MCF 10A (cell line): ENCODE measurements around the gene TMA16. TPM values are rescaled to one million over a fixed set of nuclear protein-coding genes. Genes with fewer than 3 reads are reported as not detected.
A peak's percentile ranks its signal among the peaks of the same experiment; 100 is the strongest.

ENCODE experiments used
- BruUV-seq: library from RNA; stranded (reverse); fragments of 400-500 nt; replicated peaks from 2 replicates; lab custom pipeline; 2021; lab: Mats Ljungman, UMichigan
- CTCF ChIA-PET: fragments of 300-600 bp; sonication (Branson Sonifier 250); formaldehyde crosslinking; extraction: SDS; loops from one replicate; lab custom pipeline; 2021; ENCODE audit warnings: antibody characterized with exemption, inconsistent platforms; lab: Yijun Ruan, JAX
- POLR2A ChIA-PET: fragments of 300-600, 350-650 bp; sonication (Branson Sonifier 250); formaldehyde crosslinking; extraction: SDS; loops from one replicate; lab custom pipeline; 2020; ENCODE audit warnings: antibody characterized with exemption, inconsistent platforms; lab: Yijun Ruan, JAX
- DNase-seq: peaks from one replicate; pipeline ENCODE4 v3.0.0-alpha.2; 2018; ENCODE audit not compliant: unreplicated experiment
- H3K27ac Mint-ChIP-seq: one replicate; pipeline ENCODE4 v1.8.0; 2022; ENCODE audit warnings: mild to moderate bottlenecking, low read depth, mixed read lengths; ENCODE audit not compliant: unreplicated experiment
- H3K27me3 Mint-ChIP-seq: one replicate; pipeline ENCODE4 v1.8.0; 2022; ENCODE audit warnings: mixed read lengths; ENCODE audit not compliant: insufficient read depth, unreplicated experiment
- H3K36me3 Mint-ChIP-seq: one replicate; pipeline ENCODE4 v1.8.0; 2022; ENCODE audit warnings: mild to moderate bottlenecking, moderate library complexity, mixed read lengths; ENCODE audit not compliant: insufficient read depth, unreplicated experiment
- H3K4me1 Mint-ChIP-seq: one replicate; pipeline ENCODE4 v1.8.0; 2022; ENCODE audit warnings: mixed read lengths; ENCODE audit not compliant: insufficient read depth, unreplicated experiment
- H3K4me3 Mint-ChIP-seq: one replicate; pipeline ENCODE4 v1.8.0; 2022; ENCODE audit warnings: mild to moderate bottlenecking, moderate library complexity, mixed read lengths; ENCODE audit not compliant: unreplicated experiment
- H3K9me3 Mint-ChIP-seq: one replicate; pipeline ENCODE4 v1.8.0; 2022; ENCODE audit warnings: mixed read lengths; ENCODE audit not compliant: unreplicated experiment
- intact Hi-C: fragments of 100-400 bp; cut with micrococcal nuclease; formaldehyde crosslinking; loops from 2 replicates; pipeline ENCODE4 v1.14.1; 2022
- total RNA-seq: library from RNA; stranded (reverse); gene quantifications from 2 replicates; pipeline ENCODE4 v1.2.3, GENCODE V29; 2022
- TF ChIP-seq, protein P1 (sequence below): fragments of 200-600 bp; IDR thresholded peaks from one replicate; pipeline ENCODE4 v1.8.0; 2022; ENCODE audit warnings: antibody characterized with exemption, mild to moderate bottlenecking; ENCODE audit not compliant: unreplicated experiment

The TMA16 gene
- total RNA-seq, 1 experiment from 2014 or later: 53.9 TPM

DNA sequence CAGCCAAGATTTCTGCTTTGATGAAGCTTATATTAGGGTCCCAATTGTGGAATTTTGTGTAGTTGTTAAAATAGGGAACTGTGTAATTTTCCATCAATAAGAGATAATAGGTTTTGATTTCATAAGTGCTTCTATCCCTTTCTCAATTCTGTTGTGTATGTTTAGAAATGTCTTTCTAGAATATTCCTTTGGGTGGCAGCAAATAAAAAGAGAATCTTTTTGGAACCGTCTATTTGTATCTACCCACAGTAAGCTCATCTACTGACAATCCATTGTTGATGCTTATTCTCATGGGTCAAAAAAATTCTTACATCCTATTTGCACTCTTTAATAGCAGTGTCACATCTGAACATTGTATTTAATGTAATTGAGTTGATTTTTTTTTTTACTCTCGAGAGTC, 61.7 kb downstream of the TMA16 start:
- no peaks in the 10 kb centered on the region for H3K36me3 Mint-ChIP-seq
- POLR2A ChIA-PET: no interaction called here
- H3K27ac Mint-ChIP-seq: no peak overlapping the region
- H3K4me1 Mint-ChIP-seq: peaks cover 4% of the 10 kb centered on the region
- no peaks in the 10 kb centered on the region for H3K27me3 Mint-ChIP-seq
- CTCF ChIA-PET: interaction anchor here (0.6 to 8.2 kb wide), 49 partner anchors 8 to 1953 kb away, joined by 3 to 65 read pairs (median 3); partner anchors contain the start of gene SMIM31
- intact Hi-C loops: loop anchor here (1.0 to 5.0 kb wide), 3 partner anchors 109 to 826 kb away; a partner anchor contains a TSS
- H3K4me3 Mint-ChIP-seq: no peak overlapping the region
- no peaks in the 10 kb centered on the region for H3K9me3 Mint-ChIP-seq
- peak; percentile 23 for DNase-seq
- TF ChIP-seq, protein P1, sequence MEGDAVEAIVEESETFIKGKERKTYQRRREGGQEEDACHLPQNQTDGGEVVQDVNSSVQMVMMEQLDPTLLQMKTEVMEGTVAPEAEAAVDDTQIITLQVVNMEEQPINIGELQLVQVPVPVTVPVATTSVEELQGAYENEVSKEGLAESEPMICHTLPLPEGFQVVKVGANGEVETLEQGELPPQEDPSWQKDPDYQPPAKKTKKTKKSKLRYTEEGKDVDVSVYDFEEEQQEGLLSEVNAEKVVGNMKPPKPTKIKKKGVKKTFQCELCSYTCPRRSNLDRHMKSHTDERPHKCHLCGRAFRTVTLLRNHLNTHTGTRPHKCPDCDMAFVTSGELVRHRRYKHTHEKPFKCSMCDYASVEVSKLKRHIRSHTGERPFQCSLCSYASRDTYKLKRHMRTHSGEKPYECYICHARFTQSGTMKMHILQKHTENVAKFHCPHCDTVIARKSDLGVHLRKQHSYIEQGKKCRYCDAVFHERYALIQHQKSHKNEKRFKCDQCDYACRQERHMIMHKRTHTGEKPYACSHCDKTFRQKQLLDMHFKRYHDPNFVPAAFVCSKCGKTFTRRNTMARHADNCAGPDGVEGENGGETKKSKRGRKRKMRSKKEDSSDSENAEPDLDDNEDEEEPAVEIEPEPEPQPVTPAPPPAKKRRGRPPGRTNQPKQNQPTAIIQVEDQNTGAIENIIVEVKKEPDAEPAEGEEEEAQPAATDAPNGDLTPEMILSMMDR: peak; percentile 39
- BruUV-seq: no TSS peak

GRCh38 chr4:163556650-163557391, 62.3 kb downstream of the TMA16 start:
- intact Hi-C loops: loop anchor here (1.0 to 5.0 kb wide), 3 partner anchors 108 to 825 kb away; a partner anchor contains a TSS
- no peak overlapping the region for H3K4me3 Mint-ChIP-seq
- ChIA-PET POLR2A (no interaction called here), CTCF (interaction anchor here (0.6 to 8.2 kb wide), 31 partner anchors 9 to 1415 kb away, joined by 3 to 65 read pairs (median 4); partner anchors contain the start of gene SMIM31)
- no peaks in the 10 kb centered on the region for H3K27me3 Mint-ChIP-seq
- no peak overlapping the region for H3K27ac Mint-ChIP-seq
- no peak for DNase-seq
- no peaks in the 10 kb centered on the region for H3K36me3 Mint-ChIP-seq
- H3K4me1 Mint-ChIP-seq: peaks cover 4% of the 10 kb centered on the region
- no peaks in the 10 kb centered on the region for H3K9me3 Mint-ChIP-seq
- TF ChIP-seq, protein P1: no peak
- BruUV-seq: no TSS peak

- Mint-ChIP-seq H3K36me3 (no peaks in the 10 kb centered on the region), H3K27me3 (no peaks in the 10 kb centered on the region), H3K4me3 (no peak overlapping the region), H3K9me3 (no peaks in the 10 kb centered on the region), H3K4me1 (peaks cover 4% of the 10 kb centered on the region), H3K27ac (no peak overlapping the region)
- TF ChIP-seq, protein P1: no peak
- CTCF ChIA-PET: interaction anchor here (0.6 to 8.2 kb wide), 8 partner anchors 10 to 1174 kb away, joined by 3 to 65 read pairs (median 4); no protein-coding TSS in a partner anchor
- POLR2A ChIA-PET: no interaction called here
- intact Hi-C loops: loop anchor here (2.0 to 5.0 kb wide), 2 partner anchors 114 to 824 kb away; a partner anchor contains a TSS
- no TSS peak for BruUV-seq
- no peak for DNase-seq
These were observed 64.1 kb downstream of the TMA16 start for GRCh38 chr4:163558539-163559044.

DNA sequence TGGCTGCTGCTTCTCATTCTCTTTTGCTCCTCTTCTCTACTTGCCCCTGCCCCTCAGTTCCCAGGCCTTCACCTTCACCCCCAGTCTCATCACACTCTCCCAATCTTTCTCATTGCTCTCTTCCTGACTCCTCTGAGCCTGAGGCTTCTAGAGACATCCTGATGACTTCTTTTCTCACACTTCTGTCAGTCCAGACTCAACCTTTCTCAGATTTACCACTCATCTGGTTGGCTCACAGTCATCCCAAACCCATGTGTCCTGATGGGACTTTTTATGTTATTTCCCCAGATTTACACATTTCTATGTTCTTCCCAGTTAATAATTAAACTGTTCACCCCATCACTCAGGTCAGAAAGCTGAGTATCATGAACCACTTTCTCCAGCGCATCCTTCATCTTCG, 68.0 kb downstream of the TMA16 start:
- CTCF ChIA-PET: interaction anchor here (0.6 kb wide), 1 partner anchor 450 kb away, joined by 3 read pairs; no protein-coding TSS in a partner anchor
- H3K4me3 Mint-ChIP-seq: no peak overlapping the region
- H3K27me3 Mint-ChIP-seq: no peaks in the 10 kb centered on the region
- TF ChIP-seq, protein P1: no peak
- no peaks in the 10 kb centered on the region for H3K4me1 Mint-ChIP-seq
- POLR2A ChIA-PET: interaction anchor here (0.6 kb wide), 1 partner anchor 494 kb away, joined by 3 read pairs; no protein-coding TSS in a partner anchor
- H3K27ac Mint-ChIP-seq: peak overlapping the region; percentile 24
- no peaks in the 10 kb centered on the region for H3K36me3 Mint-ChIP-seq
- no TSS peak for BruUV-seq
- no peaks in the 10 kb centered on the region for H3K9me3 Mint-ChIP-seq
- DNase-seq: no peak
- intact Hi-C loops: no loop called here
